ENCODE data around the gene SH3RF1.

Gene SH3RF1

GRCh38 chr4:169132561-169133305 lies 138.0 kb downstream of the SH3RF1 start:
- no peak for DNase-seq (ENCODE audit: low read depth)

GRCh38 chr4:169131556-169132208 lies 139.1 kb downstream of the SH3RF1 start:
- DNase-seq (ENCODE audit: low read depth) = no peak

- no peak for DNase-seq (ENCODE audit: low read depth)
Observed at GRCh38 chr4:169128902-169129301, 141.9 kb downstream of the SH3RF1 start.

GRCh38 chr4:169127314-169127713 lies 143.4 kb downstream of the SH3RF1 start:
- no peak for DNase-seq (ENCODE audit: low read depth)

- no peak for DNase-seq (ENCODE audit: low read depth)
Observed at GRCh38 chr4:169124661-169125060, 146.1 kb downstream of the SH3RF1 start.

- DNase-seq (ENCODE audit: low read depth) = no peak
Observed at GRCh38 chr4:169122422-169122821, 148.3 kb downstream of the SH3RF1 start.

GRCh38 chr4:169121861-169122382 lies 148.8 kb downstream of the SH3RF1 start:
- DNase-seq (ENCODE audit: low read depth) = no peak

- DNase-seq (ENCODE audit: low read depth) = no peak
Observed at GRCh38 chr4:169120624-169121023, 150.1 kb downstream of the SH3RF1 start.

- DNase-seq (ENCODE audit: low read depth) = no peak
Observed at GRCh38 chr4:169119536-169119935, 151.2 kb downstream of the SH3RF1 start.

GRCh38 chr4:169117591-169118081 lies 153.1 kb downstream of the SH3RF1 start:
- DNase-seq (ENCODE audit: low read depth) = no peak

GRCh38 chr4:169116270-169116901 lies 154.4 kb downstream of the SH3RF1 start:
- DNase-seq (ENCODE audit: low read depth) = no peak

GRCh38 chr4:169115897-169116254 lies 154.9 kb downstream of the SH3RF1 start:
- DNase-seq (ENCODE audit: low read depth) = no peak

- DNase-seq (ENCODE audit: low read depth) = no peak
Observed at GRCh38 chr4:169115144-169115896, 155.4 kb downstream of the SH3RF1 start.

GRCh38 chr4:169114341-169114974 lies 156.3 kb downstream of the SH3RF1 start:
- DNase-seq (ENCODE audit: low read depth) = no peak

GRCh38 chr4:169110633-169111032 lies 160.1 kb downstream of the SH3RF1 start:
- no peak for DNase-seq (ENCODE audit: low read depth)

GRCh38 chr4:169109035-169109675 lies 161.6 kb downstream of the SH3RF1 start:
- DNase-seq (ENCODE audit: low read depth) = no peak

- DNase-seq (ENCODE audit: low read depth) = no peak
Observed at GRCh38 chr4:169108303-169108702, 162.5 kb downstream of the SH3RF1 start.

- no peak for DNase-seq (ENCODE audit: low read depth)
Observed at GRCh38 chr4:169107528-169107927, 163.2 kb downstream of the SH3RF1 start.

- no peak for DNase-seq (ENCODE audit: low read depth)
Observed at GRCh38 chr4:169106696-169107229, 164.0 kb downstream of the SH3RF1 start.

GRCh38 chr4:169105620-169106019 lies 165.1 kb downstream of the SH3RF1 start:
- DNase-seq (ENCODE audit: low read depth) = no peak

GRCh38 chr4:169103966-169104412 lies 166.8 kb downstream of the SH3RF1 start:
- no peak for DNase-seq (ENCODE audit: low read depth)

All from activated gamma-delta T cell treated with anti-CD3 and anti-CD28 coated beads, Interleukin-2, amount 50 U/mL, for 16 hours (primary cell).